ENCODE results near the gene RNF175.

GRCh38 chr4:153731239-153731638 lies 28.6 kb downstream of the RNF175 start:
- TF ChIP-seq POLR2A (IDR thresholded peaks at IDR 0.05) (no peak), CTCF (IDR thresholded peaks at IDR 0.05) (no peak)

All from adrenal gland (tissue), 5 donors.